Thoracic aorta (tissue), 2 donors: ENCODE measurements around the gene TMEM150C. TPM values are rescaled to one million over a fixed set of nuclear protein-coding genes. Genes with fewer than 3 reads are reported as not detected.

Experiments
- ATAC-seq: fragments of 150-250 bp; one replicate; pipeline ENCODE4 v1.8.0; 2017; ENCODE audit warnings: low read depth; ENCODE audit not compliant: insufficient number of reproducible peaks, low FRiP score
- DNase-seq: peaks from one replicate; pipeline ENCODE4 v3.0.0-alpha.2; 2020; ENCODE audit warnings: low spot score
- H3K27ac ChIP-seq, 2 donors: fragments of 200-600 bp; sonication (generic); 1 replicate in 1 of 2; 2 replicates in 1 of 2; pipeline ENCODE4 v1.5.1; 2016; ENCODE audit warnings: mild to moderate bottlenecking in 2 of 2, moderate library complexity in 2 of 2
- H3K27me3 ChIP-seq: fragments of 200-600 bp; sonication (generic); replicated peaks from 2 replicates; pipeline ENCODE4 v1.6.0; 2016; ENCODE audit warnings: mild to moderate bottlenecking; ENCODE audit not compliant: insufficient read depth
- H3K36me3 ChIP-seq: fragments of 200-600 bp; sonication (generic); one replicate; pipeline ENCODE4 v1.5.1; 2016
- H3K4me1 ChIP-seq, 2 donors: fragments of 200-600 bp; sonication (generic); 1 replicate in 1 of 2; 2 replicates in 1 of 2; pipeline versions ENCODE4 v1.5.1 to v1.6.0; 2016; ENCODE audit warnings: low read depth in 2 of 2, mild to moderate bottlenecking in 1 of 2; ENCODE audit not compliant: control insufficient read depth in 1 of 2
- H3K4me3 ChIP-seq: fragments of 200-600 bp; sonication (generic); 2 replicates; pipeline ENCODE4 v1.5.1; 2016; ENCODE audit warnings: mild to moderate bottlenecking
- H3K9me3 ChIP-seq: fragments of 200-600 bp; sonication (generic); 2 replicates; pipeline ENCODE4 v1.5.1; 2016
- CTCF ChIP-seq: fragments of 200-600 bp; sonication (generic); IDR thresholded peaks from one replicate; pipeline ENCODE4 v1.5.1; 2019; ENCODE audit warnings: antibody characterized with exemption
- total RNA-seq, 2 donors: library from RNA; depleted of rRNA; stranded (reverse); fragments of >200 nt; gene quantifications; one replicate each; pipeline versions ENCODE4 v1.1.0 to v1.2.3, GENCODE V29; 2016

TMEM150C gene
- total RNA-seq, 2 donors from 2014 or later: 0.92 to 2.0 TPM

- TF ChIP-seq CTCF: no peak
- ATAC-seq: no peak
- no peaks in the 10 kb centered on the region for H3K9me3 ChIP-seq
- no peaks in the 10 kb centered on the region for H3K4me1 ChIP-seq
- H3K27me3 ChIP-seq: no peaks in the 10 kb centered on the region
- H3K4me3 ChIP-seq: no peak overlapping the region
- DNase-seq: no peak
- H3K27ac ChIP-seq: no peak overlapping the region
- H3K36me3 ChIP-seq: no peaks in the 10 kb centered on the region
Measured at GRCh38 chr4:82584931-82585330, 23.1 kb upstream of the TMEM150C start.

GRCh38 chr4:82583897-82584587, 22.3 kb upstream of the TMEM150C start:
- Histone ChIP-seq H3K27me3 (no peaks in the 10 kb centered on the region), H3K9me3 (no peaks in the 10 kb centered on the region), H3K36me3 (no peaks in the 10 kb centered on the region), H3K4me3 (no peak overlapping the region), H3K4me1 (no peaks in the 10 kb centered on the region), H3K27ac (no peak overlapping the region)
- ATAC-seq (no peak), DNase-seq (no peak)
- TF ChIP-seq CTCF: no peak

- Histone ChIP-seq H3K4me3 (no peak overlapping the region), H3K36me3 (no peaks in the 10 kb centered on the region), H3K27ac (no peak overlapping the region), H3K4me1 (no peaks in the 10 kb centered on the region), H3K27me3 (no peaks in the 10 kb centered on the region), H3K9me3 (no peaks in the 10 kb centered on the region)
- no peak for DNase-seq
- no peak for TF ChIP-seq CTCF
- ATAC-seq: no peak
Measured at GRCh38 chr4:82579932-82580331, 18.1 kb upstream of the TMEM150C start.

- H3K4me1 ChIP-seq: no peaks in the 10 kb centered on the region
- ATAC-seq (no peak), DNase-seq (no peak)
- no peak overlapping the region for H3K27ac ChIP-seq
- no peaks in the 10 kb centered on the region for H3K27me3 ChIP-seq
- H3K9me3 ChIP-seq: no peaks in the 10 kb centered on the region
- TF ChIP-seq CTCF: no peak
- H3K36me3 ChIP-seq: no peaks in the 10 kb centered on the region
- no peak overlapping the region for H3K4me3 ChIP-seq
Measured at GRCh38 chr4:82578935-82579334, 17.1 kb upstream of the TMEM150C start.

GRCh38 chr4:82577451-82577850, 15.7 kb upstream of the TMEM150C start:
- Histone ChIP-seq H3K27me3 (no peaks in the 10 kb centered on the region), H3K27ac (no peak overlapping the region), H3K4me3 (no peak overlapping the region), H3K9me3 (no peaks in the 10 kb centered on the region), H3K4me1 (no peaks in the 10 kb centered on the region), H3K36me3 (no peaks in the 10 kb centered on the region)
- DNase-seq (no peak), ATAC-seq (no peak)
- no peak for TF ChIP-seq CTCF
